ENCODE measurements around the gene KDM2B. TPM values are rescaled to one million over a fixed set of nuclear protein-coding genes. Genes with fewer than 3 reads are reported as not detected.

KDM2B gene
- total and polyA plus RNA-seq, 2 of the 8 experiments (the other 6 are each of a cell fraction or from before 2014, with no cell fraction given), result 111 to 162 TPM

DNA sequence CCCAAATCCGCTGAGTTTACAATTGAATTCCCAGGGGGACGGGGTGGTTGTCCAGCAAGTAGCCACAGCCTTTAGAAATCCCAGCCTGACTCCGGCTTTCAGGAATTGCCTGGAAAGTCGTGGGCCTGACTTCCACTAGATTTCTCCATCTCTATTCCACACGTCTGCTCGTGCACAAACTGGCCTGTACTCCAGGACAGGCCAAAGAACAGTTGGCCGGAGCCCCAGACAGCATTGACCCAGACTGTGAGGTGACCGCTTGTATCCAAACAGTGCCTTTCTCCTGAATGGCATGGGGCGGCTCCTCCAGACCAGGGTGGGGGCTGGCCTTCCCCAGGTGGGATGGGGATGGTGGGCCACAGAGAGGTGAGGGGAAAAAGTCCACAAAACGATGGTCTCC, 62.2 kb downstream of the KDM2B start:
- 97% methylated on average over 8 of the region's 10 CpGs; no CpG with 5 or more reads in 1 of the 2 experiments for WGBS, 2 experiments (ENCODE audit: extremely low coverage in 1 of 2, insufficient coverage in 1 of 2, insufficient read length in 1 of 2, insufficient replicate concordance in 2 of 2, low coverage in 1 of 2, low lambda C conversion rate in 2 of 2, missing lambda C conversion rate in 1 of 2)
- DNase-seq (ENCODE audit: low read depth in 1 of 2, low spot score in 2 of 2), result no peak
- H3K9ac ChIP-seq (replicated peaks in 1 of 4; ENCODE audit: extremely low read depth in 1 of 4, low read depth in 3 of 4, low read length in 3 of 4), result no peak overlapping the region
- no peak overlapping the region for H4K91ac ChIP-seq (replicated peaks; ENCODE audit: insufficient read length, low read length)
- H2AFZ ChIP-seq (ENCODE audit: low read length), result no peak overlapping the region
- H3K79me2 ChIP-seq (ENCODE audit: control insufficient read depth in 1 of 2, insufficient read depth in 2 of 2, low read length in 2 of 2), result peaks cover 0 to 16% of the 10 kb centered on the region in 2 experiments; a peak in 1 of 4 replicates
- no peak overlapping the region for H2BK5ac ChIP-seq (ENCODE audit: low read depth, low read length)
- H3K79me1 ChIP-seq (ENCODE audit: low read depth, low read length), result peaks cover 9% of the 10 kb centered on the region
- H2AK5ac ChIP-seq (ENCODE audit: low read depth, low read length), result no peak overlapping the region
- ChIA-PET POLR2A (ENCODE audit: partially characterized antibody) (interaction anchor here (0.7 to 1.6 kb wide), 4 partner anchors 10 to 18 kb away, joined by 3 to 6 read pairs (median 3); no protein-coding TSS in a partner anchor), CTCF (ENCODE audit: partially characterized antibody) (no interaction called here)
- no peak overlapping the region for H3K27ac ChIP-seq (ENCODE audit: low read depth, low read length)
- no peak overlapping the region for H2BK20ac ChIP-seq (ENCODE audit: low read length)
- peaks cover 0 to 2% (median under 1%) of the 10 kb centered on the region in 4 experiments; a peak in 4 of 7 replicates for H3K4me1 ChIP-seq (replicated peaks in 1 of 4; ENCODE audit: control insufficient read depth in 3 of 4, insufficient read depth in 4 of 4, low read length in 3 of 4)
- TF ChIP-seq RXRA (IDR thresholded peaks at IDR 0.05; ENCODE audit: insufficient read depth, low read depth, low read length) (no peak), RAD21 (IDR thresholded peaks at IDR 0.05 in 1 of 2, conservative IDR thresholded peaks at IDR 0.05 in 1 of 2; ENCODE audit: low read depth in 2 of 2, low read length in 2 of 2) (no peak), KDM5A (IDR thresholded peaks at IDR 0.05; ENCODE audit: low read length) (no peak), CTBP2 (IDR thresholded peaks at IDR 0.05; ENCODE audit: borderline replicate concordance, insufficient read depth, insufficient read length, low read length) (no peak), BACH1 (IDR thresholded peaks at IDR 0.05; ENCODE audit: low read length) (no peak), RBBP5 (IDR thresholded peaks at IDR 0.05; ENCODE audit: borderline replicate concordance, low read depth, low read length) (no peak), CEBPB (IDR thresholded peaks at IDR 0.05; ENCODE audit: low read depth, low read length) (no peak)
- TF ChIP-seq, protein P1, sequence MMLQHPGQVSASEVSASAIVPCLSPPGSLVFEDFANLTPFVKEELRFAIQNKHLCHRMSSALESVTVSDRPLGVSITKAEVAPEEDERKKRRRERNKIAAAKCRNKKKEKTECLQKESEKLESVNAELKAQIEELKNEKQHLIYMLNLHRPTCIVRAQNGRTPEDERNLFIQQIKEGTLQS (IDR thresholded peaks at IDR 0.05; ENCODE audit: insufficient read depth, low read depth, low read length), result no peak
- peak overlapping the region; percentile 3; the same call in 1 of the 2 replicates for H4K8ac ChIP-seq (ENCODE audit: extremely low read depth, insufficient read depth, low read length)
- no peak overlapping the region for H2BK120ac ChIP-seq (replicated peaks; ENCODE audit: low read depth, low read length)
- no peak overlapping the region for H2BK12ac ChIP-seq (ENCODE audit: low read depth, low read length)
- no peak overlapping the region for H3K4me3 ChIP-seq (ENCODE audit: extremely low read depth in 1 of 4, insufficient read depth in 2 of 4, low read depth in 3 of 4, low read length in 4 of 4)
- no peaks in the 10 kb centered on the region for H3K9me3 ChIP-seq (ENCODE audit: insufficient read depth in 2 of 2, low read depth in 1 of 2, low read length in 1 of 2)
- H3K56ac ChIP-seq (replicated peaks; ENCODE audit: insufficient read length, low read depth, low read length), result no peak overlapping the region
- no peaks in the 10 kb centered on the region; the same call in 1 of the 2 replicates for H3K23me2 ChIP-seq (ENCODE audit: low read depth, low read length)
- H3K18ac ChIP-seq (ENCODE audit: extremely low read depth, low read length), result no peak overlapping the region
- no peak overlapping the region for H3K4me2 ChIP-seq (ENCODE audit: insufficient read depth in 1 of 2, low read depth in 2 of 2, low read length in 2 of 2)
- H3K4ac ChIP-seq (replicated peaks; ENCODE audit: insufficient read length, low read depth, low read length), result no peak overlapping the region
- no peak overlapping the region for H4K5ac ChIP-seq (ENCODE audit: insufficient read length, low read depth, low read length)
- peaks cover 3 to 16% of the 10 kb centered on the region in 2 experiments for H4K20me1 ChIP-seq (replicated peaks in 1 of 2; ENCODE audit: control insufficient read depth in 1 of 2, insufficient read depth in 2 of 2, low read length in 2 of 2)
- no peak overlapping the region for H2BK15ac ChIP-seq (ENCODE audit: low read length)
- H3K27me3 ChIP-seq (replicated peaks in 1 of 4; ENCODE audit: control insufficient read depth in 3 of 4, extremely low read depth in 1 of 4, insufficient read depth in 3 of 4, low read length in 3 of 4), result no peaks in the 10 kb centered on the region; a peak in 1 of 7 replicates
- H3K23ac ChIP-seq (ENCODE audit: insufficient read length), result no peak overlapping the region
- H3K36me3 ChIP-seq (ENCODE audit: control insufficient read depth in 2 of 4, insufficient read depth in 4 of 4, low read length in 3 of 4), result peaks cover 9 to 37% (median 19%) of the 10 kb centered on the region in 4 experiments; a peak in 5 of 8 replicates
- FAIRE-seq, result no peak
- no peak overlapping the region for H3K14ac ChIP-seq (ENCODE audit: insufficient read length)
